Activated CD8-positive, alpha-beta T cell treated with anti-CD3 and anti-CD28 coated beads, Interleukin-2, amount 10 ng/mL, durations not matched to agents 7 days and 5 days (primary cell): ENCODE measurements around the gene PDE3A. TPM values are rescaled to one million over a fixed set of nuclear protein-coding genes. Genes with fewer than 3 reads are reported as not detected.

Experiments used
- ATAC-seq: fragments of 150-1000 bp; cut with Tn5 transposase; one replicate; pipeline ENCODE4 v1.10.0; 2021; ENCODE audit warnings: moderate library complexity
- CTCF ChIA-PET: fragments of 350-600 bp; sonication (Branson Sonifier 250); formaldehyde crosslinking; loops from one replicate; lab custom pipeline; 2021; ENCODE audit warnings: antibody characterized with exemption; lab: Charles Lee
- POLR2A ChIA-PET: fragments of 350-600 bp; sonication (Branson Sonifier 250); formaldehyde crosslinking; loops from one replicate; lab custom pipeline; 2021; ENCODE audit warnings: antibody characterized with exemption; lab: Charles Lee
- DNase-seq: peaks from one replicate; pipeline ENCODE4 v3.0.0-alpha.2; 2020
- H3K27ac Mint-ChIP-seq: one replicate; pipeline ENCODE4 v1.8.0; 2021; ENCODE audit warnings: mild to moderate bottlenecking, mixed read lengths
- H3K27me3 Mint-ChIP-seq: one replicate; pipeline ENCODE4 v1.8.0; 2021; ENCODE audit warnings: low read depth, mixed read lengths
- H3K36me3 Mint-ChIP-seq: one replicate; pipeline ENCODE4 v1.8.0; 2021; ENCODE audit warnings: low read depth, mixed read lengths
- H3K4me1 Mint-ChIP-seq: one replicate; pipeline ENCODE4 v1.8.0; 2021; ENCODE audit warnings: low read depth, mixed read lengths
- H3K4me3 Mint-ChIP-seq: one replicate; pipeline ENCODE4 v1.8.0; 2021; ENCODE audit warnings: mild to moderate bottlenecking, mixed read lengths
- H3K9me3 Mint-ChIP-seq: one replicate; pipeline ENCODE4 v1.8.0; 2022; ENCODE audit warnings: mixed read lengths; ENCODE audit not compliant: insufficient read depth
- total RNA-seq, 2 experiments: library from RNA; stranded (reverse); gene quantifications; one replicate each; pipeline ENCODE4 v1.2.3, GENCODE V29; 2021

PDE3A gene
- total RNA-seq, 2 experiments from 2014 or later: not detected

GRCh38 chr12:20448781-20449180, 80.4 kb downstream of the PDE3A start:
- ChIA-PET POLR2A (no interaction called here), CTCF (no interaction called here)
- no peak for DNase-seq
- Mint-ChIP-seq H3K9me3 (no peaks in the 10 kb centered on the region), H3K4me3 (no peak overlapping the region), H3K4me1 (no peaks in the 10 kb centered on the region), H3K36me3 (no peaks in the 10 kb centered on the region), H3K27ac (no peak overlapping the region), H3K27me3 (no peaks in the 10 kb centered on the region)
- no peak for ATAC-seq

GRCh38 chr12:20450591-20451180, 82.3 kb downstream of the PDE3A start:
- no peaks in the 10 kb centered on the region for H3K9me3 Mint-ChIP-seq

GRCh38 chr12:20451761-20452160, 83.4 kb downstream of the PDE3A start:
- no peaks in the 10 kb centered on the region for H3K9me3 Mint-ChIP-seq
- no peak overlapping the region for H3K27ac Mint-ChIP-seq
- POLR2A ChIA-PET: no interaction called here
- no peaks in the 10 kb centered on the region for H3K4me1 Mint-ChIP-seq
- CTCF ChIA-PET: no interaction called here
- DNase-seq: no peak
- no peak for ATAC-seq
- H3K4me3 Mint-ChIP-seq: no peak overlapping the region
- no peaks in the 10 kb centered on the region for H3K27me3 Mint-ChIP-seq
- H3K36me3 Mint-ChIP-seq: no peaks in the 10 kb centered on the region

More at GRCh38 chr12:20450591-20451180, 82.3 kb downstream of the PDE3A start:
- Mint-ChIP-seq H3K4me1 (no peaks in the 10 kb centered on the region), H3K27ac (no peak overlapping the region), H3K27me3 (no peaks in the 10 kb centered on the region), H3K36me3 (no peaks in the 10 kb centered on the region), H3K4me3 (no peak overlapping the region)
- CTCF ChIA-PET: no interaction called here
- ATAC-seq (no peak), DNase-seq (no peak)
- POLR2A ChIA-PET: no interaction called here

- Mint-ChIP-seq H3K4me3 (no peak overlapping the region), H3K36me3 (no peaks in the 10 kb centered on the region), H3K4me1 (no peaks in the 10 kb centered on the region), H3K9me3 (no peaks in the 10 kb centered on the region), H3K27me3 (no peaks in the 10 kb centered on the region), H3K27ac (no peak overlapping the region)
- ChIA-PET CTCF (no interaction called here), POLR2A (no interaction called here)
- DNase-seq: no peak
- ATAC-seq: no peak
These were observed 84.2 kb downstream of the PDE3A start for GRCh38 chr12:20452496-20453010.

- no peaks in the 10 kb centered on the region for H3K27me3 Mint-ChIP-seq
- no peak overlapping the region for H3K27ac Mint-ChIP-seq
- ChIA-PET POLR2A (no interaction called here), CTCF (no interaction called here)
- no peak overlapping the region for H3K4me3 Mint-ChIP-seq
- H3K4me1 Mint-ChIP-seq: no peaks in the 10 kb centered on the region
- DNase-seq: no peak
- no peaks in the 10 kb centered on the region for H3K36me3 Mint-ChIP-seq
- no peaks in the 10 kb centered on the region for H3K9me3 Mint-ChIP-seq
- no peak for ATAC-seq
These were observed 85.5 kb downstream of the PDE3A start for GRCh38 chr12:20453756-20454310.

GRCh38 chr12:20455001-20455706, 86.8 kb downstream of the PDE3A start:
- H3K36me3 Mint-ChIP-seq: no peaks in the 10 kb centered on the region
- ATAC-seq: no peak

GRCh38 chr12:20457582-20457981, 89.2 kb downstream of the PDE3A start:
- ChIA-PET CTCF (no interaction called here), POLR2A (no interaction called here)
- H3K9me3 Mint-ChIP-seq: no peaks in the 10 kb centered on the region
- no peak for DNase-seq
- no peaks in the 10 kb centered on the region for H3K4me1 Mint-ChIP-seq
- H3K4me3 Mint-ChIP-seq: no peak overlapping the region
- ATAC-seq: no peak
- H3K36me3 Mint-ChIP-seq: no peaks in the 10 kb centered on the region
- no peaks in the 10 kb centered on the region for H3K27me3 Mint-ChIP-seq
- no peak overlapping the region for H3K27ac Mint-ChIP-seq

More at GRCh38 chr12:20455001-20455706, 86.8 kb downstream of the PDE3A start:
- ChIA-PET POLR2A (no interaction called here), CTCF (interaction anchor here (0.6 kb wide), 1 partner anchor 49 kb away, joined by 3 read pairs; no protein-coding TSS in a partner anchor)
- Mint-ChIP-seq H3K27ac (no peak overlapping the region), H3K27me3 (no peaks in the 10 kb centered on the region), H3K9me3 (no peaks in the 10 kb centered on the region), H3K4me1 (no peaks in the 10 kb centered on the region), H3K4me3 (no peak overlapping the region)
- DNase-seq: no peak

GRCh38 chr12:20458011-20458410, 89.7 kb downstream of the PDE3A start:
- ChIA-PET CTCF (no interaction called here), POLR2A (no interaction called here)
- Mint-ChIP-seq H3K4me3 (no peak overlapping the region), H3K36me3 (no peaks in the 10 kb centered on the region), H3K27me3 (no peaks in the 10 kb centered on the region), H3K9me3 (no peaks in the 10 kb centered on the region), H3K27ac (no peak overlapping the region), H3K4me1 (no peaks in the 10 kb centered on the region)
- DNase-seq: no peak
- ATAC-seq: no peak

- no peak overlapping the region for H3K4me3 Mint-ChIP-seq
- ATAC-seq (no peak), DNase-seq (no peak)
- ChIA-PET POLR2A (no interaction called here), CTCF (no interaction called here)
- no peaks in the 10 kb centered on the region for H3K9me3 Mint-ChIP-seq
- no peaks in the 10 kb centered on the region for H3K27me3 Mint-ChIP-seq
- H3K27ac Mint-ChIP-seq: no peak overlapping the region
- no peaks in the 10 kb centered on the region for H3K4me1 Mint-ChIP-seq
- H3K36me3 Mint-ChIP-seq: no peaks in the 10 kb centered on the region
These were observed 91.6 kb downstream of the PDE3A start for GRCh38 chr12:20459920-20460319.

- Mint-ChIP-seq H3K36me3 (no peaks in the 10 kb centered on the region), H3K27me3 (no peaks in the 10 kb centered on the region), H3K9me3 (no peaks in the 10 kb centered on the region), H3K4me3 (no peak overlapping the region), H3K27ac (no peak overlapping the region), H3K4me1 (no peaks in the 10 kb centered on the region)
- ATAC-seq: no peak
- no peak for DNase-seq
- POLR2A ChIA-PET: no interaction called here
- CTCF ChIA-PET: no interaction called here
These were observed 92.6 kb downstream of the PDE3A start for GRCh38 chr12:20460956-20461355.

GRCh38 chr12:20463913-20464524, 95.7 kb downstream of the PDE3A start:
- H3K27me3 Mint-ChIP-seq: no peaks in the 10 kb centered on the region
- ATAC-seq (no peak), DNase-seq (no peak)
- H3K9me3 Mint-ChIP-seq: no peaks in the 10 kb centered on the region
- ChIA-PET CTCF (interaction anchor here (1.2 kb wide), 1 partner anchor 16 kb away, joined by 3 read pairs; no protein-coding TSS in a partner anchor), POLR2A (no interaction called here)
- no peaks in the 10 kb centered on the region for H3K36me3 Mint-ChIP-seq
- H3K4me1 Mint-ChIP-seq: no peaks in the 10 kb centered on the region
- no peak overlapping the region for H3K4me3 Mint-ChIP-seq
- H3K27ac Mint-ChIP-seq: no peak overlapping the region

- no peaks in the 10 kb centered on the region for H3K9me3 Mint-ChIP-seq
- ChIA-PET CTCF (no interaction called here), POLR2A (no interaction called here)
- no peaks in the 10 kb centered on the region for H3K27me3 Mint-ChIP-seq
- H3K4me1 Mint-ChIP-seq: no peaks in the 10 kb centered on the region
- no peak overlapping the region for H3K4me3 Mint-ChIP-seq
- no peak for ATAC-seq
- no peak overlapping the region for H3K27ac Mint-ChIP-seq
- H3K36me3 Mint-ChIP-seq: no peaks in the 10 kb centered on the region
- DNase-seq: no peak
These were observed 101.0 kb downstream of the PDE3A start for GRCh38 chr12:20469300-20469699.
